KOPT-K1 (cell line): ENCODE results near the gene METTL22.
A peak's percentile ranks its signal among the peaks of the same experiment; 100 is the strongest.

Experiments used
- H3K27ac ChIP-seq: fragments of 200-600 bp; sonication (generic); 2 replicates; pipeline ENCODE4 v1.5.1; 2016; ENCODE audit warnings: antibody characterized with exemption, mild to moderate bottlenecking, low read depth, low read length; ENCODE audit not compliant: poor library complexity, severe bottlenecking
- H3K36me3 ChIP-seq: fragments of 200-600 bp; sonication (generic); 2 replicates; pipeline ENCODE4 v1.5.1; 2017; ENCODE audit warnings: antibody characterized with exemption, mild to moderate bottlenecking, low read length, moderate library complexity; ENCODE audit not compliant: insufficient read depth
- H3K9me3 ChIP-seq: fragments of 200-600 bp; sonication (generic); 2 replicates; pipeline ENCODE4 v1.5.1; 2017; ENCODE audit warnings: antibody characterized with exemption, low read length, mild to moderate bottlenecking; ENCODE audit not compliant: insufficient read depth, poor library complexity, severe bottlenecking

METTL22 gene

DNA sequence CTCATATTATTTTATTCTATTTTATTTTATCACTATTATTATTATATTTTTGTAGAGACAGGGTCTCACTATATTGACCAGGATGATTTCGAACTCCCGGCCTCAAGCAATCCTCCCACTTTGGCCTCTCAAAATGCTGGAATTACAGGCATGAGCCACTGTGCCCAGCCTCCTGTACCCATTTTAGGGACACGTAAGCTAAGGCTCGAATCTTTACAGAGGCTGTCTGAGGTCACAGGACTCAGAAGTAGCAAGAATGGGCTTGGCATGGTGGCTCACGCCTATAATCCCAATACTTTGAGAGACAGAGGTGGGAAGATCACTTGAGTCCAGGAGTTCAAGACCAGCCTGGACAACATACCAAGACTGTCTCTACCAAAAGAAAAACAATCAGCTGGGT lies 40.2 kb downstream of the METTL22 start:
- Histone ChIP-seq H3K27ac (no peak overlapping the region), H3K36me3 (no peaks in the 10 kb centered on the region), H3K9me3 (no peaks in the 10 kb centered on the region)

DNA sequence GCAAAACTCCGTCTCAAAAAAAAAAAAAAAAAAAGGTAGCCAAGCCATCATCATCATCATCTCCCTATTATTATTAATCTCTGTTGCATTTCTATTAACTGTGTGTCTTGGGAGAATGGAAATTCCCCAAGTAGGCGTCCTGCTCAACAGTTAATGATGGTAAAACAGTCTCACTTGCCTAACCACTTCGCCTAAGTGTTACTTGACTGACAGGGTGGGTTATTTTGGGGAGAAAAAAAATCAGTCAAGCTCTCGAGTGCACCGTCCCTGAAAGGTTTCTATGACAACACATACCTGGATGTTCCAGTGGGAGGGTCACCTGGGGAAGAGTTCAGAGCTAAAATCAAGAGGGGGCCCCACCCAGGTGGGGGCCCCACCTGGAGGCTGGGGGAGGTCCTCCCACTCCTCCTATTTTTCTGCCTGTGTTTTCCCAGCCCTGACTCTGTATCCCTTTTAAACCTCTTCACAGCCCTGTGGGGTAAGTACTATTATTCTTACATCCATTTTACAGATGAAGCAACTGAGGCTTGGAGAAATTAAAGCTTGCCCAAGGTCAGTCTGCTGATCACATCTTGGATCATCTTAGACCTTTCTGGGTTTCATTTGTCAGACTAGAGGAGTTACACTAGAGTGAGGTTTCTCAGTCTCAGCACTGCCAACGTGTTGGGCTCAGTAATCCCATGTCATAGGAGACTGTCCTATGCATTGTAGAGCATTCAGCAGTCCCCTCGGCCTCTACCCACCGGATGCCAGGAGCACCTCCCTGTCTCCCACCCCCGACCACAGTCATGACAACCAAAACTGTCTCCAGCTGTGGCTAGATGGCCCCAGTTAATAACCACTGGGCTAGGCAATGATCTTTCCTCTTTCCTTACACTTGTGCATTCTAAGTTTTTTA lies 41.9 kb downstream of the METTL22 start:
- no peak overlapping the region for H3K27ac ChIP-seq
- no peaks in the 10 kb centered on the region for H3K36me3 ChIP-seq
- H3K9me3 ChIP-seq, result no peaks in the 10 kb centered on the region

DNA sequence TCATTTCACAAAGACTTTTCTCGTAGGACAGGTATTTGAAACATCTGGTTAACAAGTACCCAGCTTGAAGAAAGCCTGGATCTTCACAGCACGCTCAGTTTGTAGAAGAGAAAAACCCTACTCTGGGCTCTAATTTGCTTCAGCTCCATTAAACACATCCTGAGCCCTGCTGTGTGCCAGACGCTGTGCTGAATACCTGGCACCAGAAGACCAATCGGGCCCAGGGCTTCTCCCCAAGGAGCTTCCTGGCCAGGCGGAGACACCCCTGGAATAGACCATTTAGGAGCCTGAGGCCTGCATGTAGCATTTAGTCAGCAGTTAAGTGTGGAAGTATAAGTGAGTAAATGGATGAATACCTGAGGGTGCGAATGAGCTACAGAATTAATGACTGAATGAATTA lies 44.0 kb downstream of the METTL22 start:
- Histone ChIP-seq H3K9me3 (no peaks in the 10 kb centered on the region), H3K27ac (no peak overlapping the region), H3K36me3 (no peaks in the 10 kb centered on the region)

DNA sequence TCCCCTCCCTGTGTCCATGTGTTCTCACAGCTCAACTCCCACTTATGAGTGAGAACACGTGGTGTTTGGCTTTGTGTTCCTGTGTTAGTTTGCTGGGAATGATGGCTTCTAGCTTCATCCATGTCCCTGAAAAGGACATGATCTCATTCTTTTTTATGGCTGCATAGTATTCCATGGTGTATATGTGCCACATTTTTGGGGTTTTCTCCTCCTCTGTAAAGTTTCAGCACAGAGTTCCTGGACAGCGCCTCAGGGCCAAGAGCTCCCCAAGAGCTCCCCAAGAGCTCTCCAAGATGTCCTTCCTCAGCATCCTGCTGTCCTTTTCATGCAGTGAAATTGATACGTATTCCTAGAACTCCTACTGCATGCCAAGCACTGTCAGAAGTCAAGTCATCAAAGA lies 46.0 kb downstream of the METTL22 start:
- H3K9me3 ChIP-seq, result no peaks in the 10 kb centered on the region
- no peak overlapping the region for H3K27ac ChIP-seq
- no peaks in the 10 kb centered on the region for H3K36me3 ChIP-seq

DNA sequence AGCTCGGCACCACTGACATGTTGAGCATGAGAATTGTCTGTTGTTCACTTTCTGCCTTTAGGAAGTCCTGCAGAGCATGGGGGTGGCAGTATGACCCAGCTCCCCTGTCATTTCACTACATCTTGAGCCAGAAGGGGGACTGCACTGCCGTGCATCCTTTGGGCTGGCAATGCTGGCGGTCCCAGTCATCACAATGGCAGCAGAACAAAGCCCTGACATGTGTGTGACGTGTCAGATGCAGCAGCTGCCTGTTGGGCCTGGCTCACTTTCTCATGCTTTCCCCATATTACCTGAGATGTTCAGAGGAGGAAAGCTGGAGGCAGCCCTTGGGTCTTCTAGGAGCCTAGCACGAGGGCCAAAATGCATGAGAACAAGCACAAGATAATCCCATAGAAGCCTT lies 46.6 kb downstream of the METTL22 start:
- Histone ChIP-seq H3K27ac (no peak overlapping the region), H3K36me3 (no peaks in the 10 kb centered on the region), H3K9me3 (no peaks in the 10 kb centered on the region)

DNA sequence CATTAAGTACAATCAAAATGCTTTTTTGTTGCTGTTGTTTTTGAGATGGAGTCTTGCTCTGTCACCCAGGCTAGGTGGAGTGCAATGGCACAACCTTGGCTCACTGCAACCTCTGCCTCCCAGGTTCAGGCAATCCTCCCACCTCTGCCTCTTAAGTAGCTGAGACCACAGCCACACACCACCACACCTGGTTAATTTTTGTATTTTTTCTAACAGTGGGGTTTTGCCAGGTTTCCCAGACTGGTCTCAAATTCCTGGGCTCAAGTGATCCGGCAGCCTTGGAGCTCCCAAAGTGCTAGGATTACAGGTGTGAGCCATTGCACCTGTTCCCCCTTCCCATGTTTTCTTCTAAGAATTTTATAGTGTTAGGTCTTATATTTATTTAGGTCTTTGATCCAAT lies 48.0 kb downstream of the METTL22 start:
- Histone ChIP-seq H3K9me3 (no peaks in the 10 kb centered on the region), H3K36me3 (no peaks in the 10 kb centered on the region), H3K27ac (no peak overlapping the region)

DNA sequence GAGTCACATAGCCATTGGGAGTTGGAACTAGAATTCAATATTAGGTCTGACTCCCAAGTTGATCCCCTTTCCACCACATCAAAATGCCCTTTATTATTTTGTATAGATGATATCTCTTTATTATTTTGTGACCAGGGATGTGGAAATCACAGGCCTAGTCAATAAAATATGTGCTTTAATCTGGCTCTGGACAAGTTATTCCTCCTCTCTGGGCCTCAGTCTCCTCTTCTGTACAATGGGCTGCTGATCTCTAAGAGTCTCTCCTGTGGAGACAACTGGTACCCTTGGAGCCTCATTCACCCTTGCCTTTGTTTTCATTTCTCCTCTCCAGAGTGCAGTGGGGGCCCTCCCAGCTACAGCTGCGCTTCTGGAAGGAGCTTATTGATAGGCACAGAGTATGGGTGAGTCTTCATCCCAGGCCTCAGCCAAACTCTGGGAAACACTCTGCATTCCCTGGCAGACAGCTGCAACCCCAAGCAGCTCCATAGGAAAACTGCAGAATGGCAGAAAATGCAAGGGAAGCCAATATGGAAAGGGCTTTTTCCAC lies 48.6 kb downstream of the METTL22 start:
- H3K9me3 ChIP-seq, result no peaks in the 10 kb centered on the region
- H3K36me3 ChIP-seq, result no peaks in the 10 kb centered on the region
- H3K27ac ChIP-seq, result no peak overlapping the region

DNA sequence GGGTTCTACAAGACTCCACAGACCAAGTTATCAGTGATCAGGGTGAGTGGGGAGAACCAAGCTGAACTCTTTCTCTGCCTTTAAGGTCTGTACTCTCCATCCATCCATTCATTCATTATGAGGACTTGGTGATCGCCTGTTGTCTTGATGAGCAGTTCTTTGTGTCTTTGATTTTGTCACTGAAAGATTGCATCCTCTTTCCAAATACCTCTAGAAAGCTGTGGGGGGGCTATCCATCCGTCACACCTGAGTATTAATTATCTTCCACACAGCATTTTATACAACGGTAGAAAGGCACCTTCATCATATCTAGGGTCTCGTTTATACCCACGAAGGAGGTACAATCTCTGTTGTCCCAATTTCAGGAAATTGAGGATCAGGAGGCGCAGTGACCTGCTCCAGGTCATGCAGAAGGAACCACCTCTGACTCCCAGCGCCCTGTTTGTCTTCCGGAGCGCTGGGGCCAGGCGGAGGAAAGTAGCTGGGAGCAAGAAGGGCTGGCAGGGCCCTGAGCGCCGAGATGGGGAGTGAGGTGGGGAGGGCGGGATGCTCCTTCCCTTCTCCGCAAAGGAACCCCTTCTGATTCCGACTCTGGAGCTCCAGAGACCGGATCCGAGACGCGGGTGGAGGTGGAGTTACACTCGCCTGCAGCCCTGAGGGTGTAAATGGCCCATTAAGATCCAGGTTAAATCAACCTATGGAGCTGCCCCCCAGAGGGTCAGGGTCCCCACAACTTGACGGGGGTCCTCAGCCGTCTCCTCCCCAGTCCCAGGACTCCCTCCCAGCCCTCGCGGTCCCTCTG lies 52.3 kb downstream of the METTL22 start:
- no peak overlapping the region for H3K27ac ChIP-seq
- no peaks in the 10 kb centered on the region for H3K9me3 ChIP-seq
- H3K36me3 ChIP-seq, result no peaks in the 10 kb centered on the region

DNA sequence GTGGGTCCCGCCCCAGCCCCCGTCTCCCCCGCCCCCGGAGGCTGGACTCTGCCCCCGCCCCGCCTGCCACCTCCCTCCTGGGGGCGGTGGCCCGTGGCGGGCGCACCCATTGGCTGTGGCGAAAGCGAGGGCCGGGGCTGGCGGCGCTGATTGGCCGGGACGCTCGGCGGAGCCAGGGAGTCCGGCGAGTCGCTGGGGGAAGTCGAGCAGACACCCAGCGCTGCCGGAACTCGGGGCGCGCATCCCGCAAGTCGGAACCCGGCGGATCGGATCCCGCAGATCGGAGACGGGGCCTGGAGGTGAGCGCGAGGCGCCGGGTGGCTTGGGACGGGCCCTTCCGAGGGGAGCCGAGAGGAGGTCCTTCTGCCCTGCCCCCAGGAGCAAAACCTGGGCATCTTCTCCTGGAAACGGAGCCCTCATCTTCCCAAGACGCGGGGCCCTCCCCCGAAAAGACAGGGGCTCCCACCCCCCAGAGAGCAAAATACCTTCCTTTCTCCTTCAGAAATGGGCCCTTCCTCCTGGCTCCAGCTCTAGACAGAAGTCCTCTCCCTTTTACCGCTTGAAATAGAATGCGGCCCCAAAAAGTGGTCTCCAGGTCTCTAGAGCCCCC lies 53.0 kb downstream of the METTL22 start, which contains the start of gene ABAT:
TSS of gene ABAT (plus strand) at position 205 of the 610 bp plus-strand sequence. CDS start 61,123 bp downstream, outside the sequence.
- H3K9me3 ChIP-seq, result peaks cover 3% of the 10 kb centered on the region
- H3K27ac ChIP-seq, result peak within 1 kb of the TSS; percentile 44
- H3K36me3 ChIP-seq, result no peaks in the 10 kb centered on the region

DNA sequence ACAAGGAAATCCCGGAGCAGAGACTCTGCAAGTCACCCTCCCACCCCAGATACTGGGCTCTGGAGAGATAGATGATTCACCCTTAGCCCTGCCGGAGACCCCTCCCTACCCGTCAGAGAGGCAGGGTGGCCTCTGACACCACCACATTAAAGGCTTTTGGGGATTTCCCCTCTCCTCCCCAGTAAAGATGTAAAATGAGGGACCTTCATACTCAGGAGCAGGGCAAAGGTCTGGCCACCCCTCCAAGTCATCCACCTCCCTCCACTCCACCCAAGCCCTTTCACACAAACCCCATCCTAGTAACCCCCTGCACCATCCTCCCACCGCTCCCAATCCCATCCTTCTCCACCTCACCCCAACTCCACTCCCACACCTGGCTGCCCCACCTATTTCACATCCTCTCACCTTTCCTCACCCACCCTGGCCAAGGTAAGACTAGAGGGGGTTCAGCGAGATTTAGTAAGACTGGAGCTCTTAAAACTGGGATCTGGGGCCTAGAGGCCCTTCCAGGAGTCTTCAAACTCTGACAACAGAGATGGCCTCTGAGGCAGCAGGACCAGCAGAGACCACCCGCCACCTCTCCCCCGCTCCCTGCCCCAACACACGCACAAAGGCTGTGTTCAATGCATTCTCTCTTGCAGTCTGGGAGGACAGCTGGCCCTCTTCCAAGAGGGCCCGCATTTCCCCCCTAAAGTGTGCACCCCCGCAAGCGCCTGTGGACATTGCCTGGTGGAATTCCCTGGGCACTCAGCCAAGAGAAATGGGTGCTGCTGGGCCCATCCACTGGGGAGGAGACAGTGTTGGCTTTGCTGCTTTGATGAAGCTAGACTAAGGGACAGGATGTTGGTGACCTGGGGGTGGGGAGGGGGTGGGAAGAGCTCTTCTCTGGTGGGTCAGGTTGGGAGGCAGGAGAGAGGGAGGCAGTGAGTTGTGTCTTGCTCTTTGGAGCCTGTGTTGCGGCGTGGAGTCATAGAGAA lies 54.0 kb downstream of the METTL22 start:
- Histone ChIP-seq H3K36me3 (no peaks in the 10 kb centered on the region), H3K27ac (peak overlapping the region; percentile 44), H3K9me3 (peaks cover 9% of the 10 kb centered on the region)

DNA sequence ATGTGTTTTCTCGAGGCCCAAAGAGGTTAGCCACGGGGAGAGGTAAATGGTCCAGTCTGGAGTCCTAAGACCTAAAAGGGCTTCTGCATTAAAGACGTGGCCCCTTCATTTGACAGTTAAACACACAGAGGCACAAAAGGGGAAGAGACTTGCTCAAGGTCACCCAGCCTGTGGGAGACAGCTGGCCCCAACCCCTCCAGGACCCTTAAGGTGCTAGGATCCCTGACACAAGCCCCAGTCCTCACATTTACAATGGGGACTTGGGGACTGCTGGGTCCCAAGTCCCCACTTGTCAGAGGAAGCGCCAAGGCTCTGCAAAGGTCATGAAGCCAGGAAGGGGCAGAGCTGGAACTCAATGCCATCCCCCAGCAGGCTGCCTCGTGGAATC lies 54.7 kb downstream of the METTL22 start:
- no peaks in the 10 kb centered on the region for H3K36me3 ChIP-seq
- H3K9me3 ChIP-seq, result peaks cover 9% of the 10 kb centered on the region
- no peak overlapping the region for H3K27ac ChIP-seq

DNA sequence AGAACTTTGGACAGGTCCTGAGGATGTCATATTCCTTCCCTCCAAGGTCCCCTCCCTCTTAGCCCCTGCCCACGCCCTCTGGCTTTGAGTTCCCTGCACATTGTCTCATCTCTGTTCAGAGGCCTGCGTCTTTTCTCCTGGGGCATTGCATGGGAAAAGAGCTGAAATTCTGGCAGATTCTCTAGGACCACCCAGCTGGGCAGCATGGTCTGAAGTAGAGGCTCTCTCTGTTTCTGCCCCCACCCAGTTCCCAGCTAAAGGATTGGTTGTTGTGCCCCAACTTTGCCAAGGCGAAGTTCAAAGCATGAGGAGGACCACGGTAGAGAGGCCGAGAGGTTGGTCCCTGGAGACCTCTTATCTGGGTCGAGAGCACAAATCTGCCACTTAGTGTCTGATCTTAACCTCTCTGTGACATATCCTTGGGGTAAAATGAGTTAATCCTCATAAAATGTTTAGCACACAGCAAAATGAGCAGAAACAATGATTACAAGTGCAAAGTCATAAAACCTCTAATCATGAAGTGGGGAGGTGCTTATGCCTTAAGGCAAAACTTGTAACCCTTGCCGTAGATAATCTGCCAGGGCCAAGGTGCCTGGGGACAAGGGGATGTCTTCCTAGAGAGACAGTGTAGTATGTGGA lies 55.4 kb downstream of the METTL22 start:
- peaks cover 9% of the 10 kb centered on the region for H3K9me3 ChIP-seq
- no peaks in the 10 kb centered on the region for H3K36me3 ChIP-seq
- no peak overlapping the region for H3K27ac ChIP-seq

DNA sequence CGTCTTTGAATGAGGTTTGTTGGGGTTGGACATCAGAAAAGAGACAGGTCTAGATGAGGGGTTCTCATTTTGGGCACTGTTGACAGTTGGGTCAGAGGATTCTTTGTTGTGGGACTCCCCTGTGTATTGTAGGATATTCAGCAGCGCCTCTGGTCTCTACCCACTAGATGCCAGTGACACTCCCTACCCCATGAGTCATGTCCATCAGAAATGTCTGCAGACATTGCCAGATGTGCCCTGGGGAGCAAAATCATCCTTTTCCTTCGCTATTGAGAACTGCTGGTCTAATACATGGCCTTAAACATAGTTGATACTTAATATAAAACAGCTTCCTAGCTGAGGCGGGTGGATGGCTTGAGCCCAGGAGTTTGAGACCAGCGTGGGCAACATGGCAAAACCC lies 56.0 kb downstream of the METTL22 start:
- no peak overlapping the region for H3K27ac ChIP-seq
- peaks cover 9% of the 10 kb centered on the region for H3K9me3 ChIP-seq
- no peaks in the 10 kb centered on the region for H3K36me3 ChIP-seq
